A673 (cell line): ENCODE measurements around the gene CACNA2D1. TPM values are rescaled to one million over a fixed set of nuclear protein-coding genes. Genes with fewer than 3 reads are reported as not detected.
A peak's percentile ranks its signal among the peaks of the same experiment; 100 is the strongest.

Experiments used
- BruUV-seq: library from RNA; stranded (reverse); fragments of 400-500 nt; replicated peaks from 2 replicates; lab custom pipeline; 2021; lab: Mats Ljungman, UMichigan
- CTCF ChIA-PET: fragments of 300-600 bp; sonication (Branson Sonifier 250); formaldehyde crosslinking; loops from one replicate; lab custom pipeline; 2022; ENCODE audit warnings: antibody characterized with exemption; lab: Charles Lee
- POLR2A ChIA-PET: fragments of 300-600 bp; sonication (Branson Sonifier 250); formaldehyde crosslinking; loops from one replicate; lab custom pipeline; 2022; ENCODE audit warnings: antibody characterized with exemption; ENCODE audit not compliant: low non-redundant PET; lab: Charles Lee
- DNase-seq: peaks from one replicate; pipeline ENCODE4 v3.0.0-alpha.2; 2015; ENCODE audit warnings: low spot score
- H3K27ac ChIP-seq: fragments of 200-600 bp; sonication (generic); 2 replicates; pipeline ENCODE4 v1.5.1; 2016; ENCODE audit warnings: mixed run types, low read depth, mild to moderate bottlenecking, mixed read lengths, antibody characterized with exemption, low read length; ENCODE audit not compliant: poor library complexity, severe bottlenecking
- H3K27me3 ChIP-seq: fragments of 200-600 bp; sonication (generic); replicated peaks from 2 replicates; pipeline ENCODE4 v1.6.1; 2017; ENCODE audit warnings: mixed run types, low read depth, mild to moderate bottlenecking, mixed read lengths, antibody characterized with exemption, low read length; ENCODE audit not compliant: insufficient read depth, poor library complexity
- H3K36me3 ChIP-seq: fragments of 200-600 bp; sonication (generic); 2 replicates; pipeline ENCODE4 v1.6.1; 2016; ENCODE audit warnings: mixed run types, mild to moderate bottlenecking, mixed read lengths, antibody characterized with exemption, low read length; ENCODE audit not compliant: insufficient read depth, poor library complexity, severe bottlenecking
- H3K4me1 ChIP-seq: fragments of 200-600 bp; sonication (generic); 2 replicates; pipeline ENCODE4 v1.6.1; 2017; ENCODE audit warnings: mixed run types, mild to moderate bottlenecking, mixed read lengths, antibody characterized with exemption, low read length; ENCODE audit not compliant: insufficient read depth, poor library complexity, severe bottlenecking
- H3K4me3 ChIP-seq: fragments of 200-600 bp; sonication (generic); 2 replicates; pipeline ENCODE4 v1.5.1; 2016; ENCODE audit warnings: low read depth, mixed run types, mild to moderate bottlenecking, mixed read lengths, low read length; ENCODE audit not compliant: poor library complexity, severe bottlenecking
- H3K9me3 ChIP-seq: fragments of 200-600 bp; sonication (generic); 2 replicates; pipeline ENCODE4 v1.6.1; 2016; ENCODE audit warnings: mixed run types, low read depth, mild to moderate bottlenecking, mixed read lengths, antibody characterized with exemption, low read length; ENCODE audit not compliant: poor library complexity, severe bottlenecking
- EZH2 ChIP-seq: fragments of 200-600 bp; sonication (generic); IDR thresholded peaks from 2 replicates; pipeline ENCODE4 v1.6.1; 2017; ENCODE audit warnings: borderline replicate concordance, low read depth, mild to moderate bottlenecking, mixed read lengths, antibody characterized with exemption, low read length; ENCODE audit not compliant: poor library complexity, severe bottlenecking
- intact Hi-C: fragments of 100-400 bp; cut with micrococcal nuclease; formaldehyde crosslinking; loops from one replicate; pipeline ENCODE4 v1.10.0; 2022; ENCODE audit not compliant: unreplicated experiment
- total RNA-seq: library from RNA; stranded (reverse); gene quantifications from 2 replicates; pipeline ENCODE4 v1.2.3, GENCODE V29; 2021
- TF ChIP-seq, protein P1 (sequence below): fragments of 300-800, 200-600 bp; sonication (generic); conservative IDR thresholded peaks from 2 replicates; pipeline ENCODE4 v1.5.1; 2017; ENCODE audit warnings: low read depth, mild to moderate bottlenecking, antibody characterized with exemption, low read length, moderate library complexity, mixed read lengths

CACNA2D1 gene
- total RNA-seq, 1 experiment from 2014 or later = 49.1 TPM

DNA sequence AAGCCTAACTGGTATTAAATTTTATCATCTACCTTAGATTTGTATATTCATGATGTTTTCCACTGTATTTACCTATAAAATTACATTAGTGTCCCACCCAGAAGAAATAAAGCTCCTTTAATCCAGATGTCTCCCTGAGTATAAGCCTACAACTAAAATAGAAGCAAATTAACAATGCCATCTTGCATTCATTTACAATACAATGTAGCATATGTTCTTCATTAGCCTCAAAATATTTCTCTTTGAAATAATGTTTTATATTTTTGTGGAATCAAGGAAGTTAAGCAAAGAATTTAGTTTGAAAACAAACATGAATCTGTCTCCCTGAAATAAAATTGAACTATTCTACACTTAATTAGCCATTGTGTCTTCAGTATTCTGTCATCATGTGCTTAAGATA is 112.3 kb downstream of the CACNA2D1 start:
- H3K9me3 ChIP-seq = no peaks in the 10 kb centered on the region
- ChIA-PET CTCF (no interaction called here), POLR2A (interaction anchor here (0.6 kb wide), 1 partner anchor 16 kb away, joined by 3 read pairs; no protein-coding TSS in a partner anchor)
- H3K36me3 ChIP-seq = no peaks in the 10 kb centered on the region
- H3K4me1 ChIP-seq = peaks cover 28% of the 10 kb centered on the region
- H3K27ac ChIP-seq = no peak overlapping the region
- no peaks in the 10 kb centered on the region for H3K27me3 ChIP-seq
- TF ChIP-seq, protein P1, sequence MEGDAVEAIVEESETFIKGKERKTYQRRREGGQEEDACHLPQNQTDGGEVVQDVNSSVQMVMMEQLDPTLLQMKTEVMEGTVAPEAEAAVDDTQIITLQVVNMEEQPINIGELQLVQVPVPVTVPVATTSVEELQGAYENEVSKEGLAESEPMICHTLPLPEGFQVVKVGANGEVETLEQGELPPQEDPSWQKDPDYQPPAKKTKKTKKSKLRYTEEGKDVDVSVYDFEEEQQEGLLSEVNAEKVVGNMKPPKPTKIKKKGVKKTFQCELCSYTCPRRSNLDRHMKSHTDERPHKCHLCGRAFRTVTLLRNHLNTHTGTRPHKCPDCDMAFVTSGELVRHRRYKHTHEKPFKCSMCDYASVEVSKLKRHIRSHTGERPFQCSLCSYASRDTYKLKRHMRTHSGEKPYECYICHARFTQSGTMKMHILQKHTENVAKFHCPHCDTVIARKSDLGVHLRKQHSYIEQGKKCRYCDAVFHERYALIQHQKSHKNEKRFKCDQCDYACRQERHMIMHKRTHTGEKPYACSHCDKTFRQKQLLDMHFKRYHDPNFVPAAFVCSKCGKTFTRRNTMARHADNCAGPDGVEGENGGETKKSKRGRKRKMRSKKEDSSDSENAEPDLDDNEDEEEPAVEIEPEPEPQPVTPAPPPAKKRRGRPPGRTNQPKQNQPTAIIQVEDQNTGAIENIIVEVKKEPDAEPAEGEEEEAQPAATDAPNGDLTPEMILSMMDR = no peak
- no peak for TF ChIP-seq EZH2
- intact Hi-C loops = no loop called here
- no TSS peak for BruUV-seq
- DNase-seq = no peak
- H3K4me3 ChIP-seq = no peak overlapping the region

DNA sequence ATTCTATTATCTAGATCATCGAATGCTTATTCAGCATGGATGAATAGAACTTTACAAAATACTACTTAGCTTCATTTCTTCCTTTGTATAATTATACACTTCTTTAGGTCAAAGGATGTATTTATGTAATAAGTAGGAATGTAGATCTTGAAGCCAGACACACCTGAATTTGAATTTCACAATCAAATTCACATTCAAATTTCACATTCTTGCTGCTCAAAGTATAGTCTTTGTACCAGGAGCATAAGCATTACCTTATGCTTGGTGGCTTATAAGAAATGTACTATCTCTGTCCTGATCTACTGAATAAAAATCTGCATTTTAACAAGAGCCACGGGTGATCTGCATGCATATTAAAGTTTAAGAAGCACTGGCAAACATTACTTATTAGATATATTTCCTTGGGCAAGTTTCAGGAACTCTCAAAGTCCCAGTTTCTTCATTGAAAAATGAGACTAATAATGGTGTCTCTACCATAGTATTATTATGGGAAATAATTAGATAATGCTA is 112.8 kb downstream of the CACNA2D1 start:
- Histone ChIP-seq H3K4me3 (no peak overlapping the region), H3K9me3 (no peaks in the 10 kb centered on the region), H3K4me1 (peaks cover 23% of the 10 kb centered on the region), H3K27me3 (no peaks in the 10 kb centered on the region), H3K27ac (no peak overlapping the region), H3K36me3 (no peaks in the 10 kb centered on the region)
- POLR2A ChIA-PET = interaction anchor here (0.6 kb wide), 1 partner anchor 17 kb away, joined by 3 read pairs; no protein-coding TSS in a partner anchor
- DNase-seq = peak; percentile 19
- CTCF ChIA-PET = no interaction called here
- intact Hi-C loops = no loop called here
- BruUV-seq = no TSS peak
- TF ChIP-seq, protein P1 = no peak
- no peak for TF ChIP-seq EZH2

DNA sequence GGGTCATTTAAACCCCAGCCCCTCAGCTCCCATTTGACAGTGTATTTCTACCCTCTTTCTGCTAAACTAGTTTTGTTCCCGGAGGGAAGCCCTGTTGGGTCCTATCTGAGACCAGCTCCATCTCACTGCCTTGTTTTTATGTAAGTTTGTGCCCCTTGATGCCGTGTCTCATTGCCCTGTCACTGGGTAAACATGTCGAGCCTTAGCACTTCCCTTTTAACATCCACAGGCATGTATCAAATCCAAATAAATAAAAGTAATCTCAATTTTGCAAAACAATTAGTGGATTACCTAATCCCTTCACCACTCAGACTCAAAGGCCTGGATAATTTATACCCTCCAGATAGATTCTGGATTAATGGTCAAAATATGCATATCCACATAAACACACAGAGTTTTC is 115.7 kb downstream of the CACNA2D1 start:
- Histone ChIP-seq H3K4me3 (no peak overlapping the region), H3K27ac (no peak overlapping the region), H3K27me3 (no peaks in the 10 kb centered on the region), H3K36me3 (no peaks in the 10 kb centered on the region), H3K9me3 (no peaks in the 10 kb centered on the region), H3K4me1 (peaks cover 15% of the 10 kb centered on the region)
- no peak for DNase-seq
- POLR2A ChIA-PET = no interaction called here
- CTCF ChIA-PET = no interaction called here
- TF ChIP-seq EZH2 = no peak
- TF ChIP-seq, protein P1 = no peak
- BruUV-seq = no TSS peak
- intact Hi-C loops = no loop called here
